ENCODE data around the gene OR3A1.
"Not testable (repeated sequence)": the region's sequence is repeated elsewhere in the genome, so short reads cannot be mapped to it uniquely, and the experiment has no call there.

OR3A1 gene

GRCh38 chr17:3260600-3260999, 37.6 kb downstream of the OR3A1 start:
- Histone ChIP-seq H3K4me1 (ENCODE audit: insufficient read depth, low read length, severe bottlenecking) (no peaks in the 10 kb centered on the region), H3F3A (ENCODE audit: insufficient read depth, low read length) (no peaks in the 10 kb centered on the region), H2AFZ (ENCODE audit: low read length) (no peak overlapping the region), H3K27me3 (ENCODE audit: insufficient read depth, low read length) (no peaks in the 10 kb centered on the region), H4K20me1 (ENCODE audit: insufficient read depth, low read length) (no peaks in the 10 kb centered on the region), H3K79me2 (ENCODE audit: insufficient read depth, low read length) (no peaks in the 10 kb centered on the region), H3K9ac (ENCODE audit: low read length) (no peak overlapping the region), H3K36me3 (ENCODE audit: insufficient read depth, low read length) (no peaks in the 10 kb centered on the region), H3K4me2 (ENCODE audit: low read length) (no peak overlapping the region), H3K9me3 (ENCODE audit: low read length) (no peaks in the 10 kb centered on the region), H3K27ac (ENCODE audit: low read depth, low read length, poor library complexity, severe bottlenecking) (no peak overlapping the region), H3K4me3 (ENCODE audit: low read depth, low read length, poor library complexity, severe bottlenecking) (no peak overlapping the region), H3K9me2 (ENCODE audit: low read depth, low read length) (no peaks in the 10 kb centered on the region)
- TF ChIP-seq EZH2 (IDR thresholded peaks at IDR 0.05; ENCODE audit: borderline replicate concordance, low read length) = no peak
- no peak for TF ChIP-seq CTCF (IDR thresholded peaks at IDR 0.05; ENCODE audit: low read length)

DNA sequence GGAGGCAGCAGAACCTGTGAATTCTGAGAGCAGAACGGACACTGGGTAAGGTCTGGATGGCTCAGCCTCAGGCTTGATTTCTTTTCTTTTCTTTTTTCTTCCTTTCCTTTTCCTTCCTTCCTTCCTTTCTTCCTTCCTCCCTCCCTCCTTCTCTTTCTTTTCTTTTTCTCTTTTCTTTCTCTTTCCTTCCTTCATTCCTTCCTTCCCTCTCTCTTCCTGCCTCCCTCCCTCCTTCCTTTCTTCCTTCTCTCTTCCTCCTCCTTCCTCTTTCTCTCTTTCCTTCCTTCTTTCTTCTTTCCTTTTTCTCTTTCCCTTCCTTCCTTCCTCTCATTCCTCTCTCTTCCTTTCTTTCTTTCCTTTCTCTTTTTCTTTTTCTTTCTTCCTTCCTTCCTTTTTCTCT, 38.0 kb downstream of the OR3A1 start:
- Histone ChIP-seq H3K4me2 (ENCODE audit: low read length) (no peak overlapping the region), H3K4me1 (ENCODE audit: insufficient read depth, low read length, severe bottlenecking) (no peaks in the 10 kb centered on the region), H3K36me3 (ENCODE audit: insufficient read depth, low read length) (no peaks in the 10 kb centered on the region), H2AFZ (ENCODE audit: low read length) (no peak overlapping the region), H3K79me2 (ENCODE audit: insufficient read depth, low read length) (no peaks in the 10 kb centered on the region), H3K9ac (ENCODE audit: low read length) (no peak overlapping the region), H3K9me2 (ENCODE audit: low read depth, low read length) (no peaks in the 10 kb centered on the region), H3K4me3 (ENCODE audit: low read depth, low read length, poor library complexity, severe bottlenecking) (no peak overlapping the region), H3F3A (ENCODE audit: insufficient read depth, low read length) (no peaks in the 10 kb centered on the region), H3K27ac (ENCODE audit: low read depth, low read length, poor library complexity, severe bottlenecking) (no peak overlapping the region), H4K20me1 (ENCODE audit: insufficient read depth, low read length) (no peaks in the 10 kb centered on the region), H3K27me3 (ENCODE audit: insufficient read depth, low read length) (no peaks in the 10 kb centered on the region), H3K9me3 (ENCODE audit: low read length) (no peaks in the 10 kb centered on the region)
- TF ChIP-seq CTCF (IDR thresholded peaks at IDR 0.05; ENCODE audit: low read length) = no peak
- no peak for TF ChIP-seq EZH2 (IDR thresholded peaks at IDR 0.05; ENCODE audit: borderline replicate concordance, low read length)

DNA sequence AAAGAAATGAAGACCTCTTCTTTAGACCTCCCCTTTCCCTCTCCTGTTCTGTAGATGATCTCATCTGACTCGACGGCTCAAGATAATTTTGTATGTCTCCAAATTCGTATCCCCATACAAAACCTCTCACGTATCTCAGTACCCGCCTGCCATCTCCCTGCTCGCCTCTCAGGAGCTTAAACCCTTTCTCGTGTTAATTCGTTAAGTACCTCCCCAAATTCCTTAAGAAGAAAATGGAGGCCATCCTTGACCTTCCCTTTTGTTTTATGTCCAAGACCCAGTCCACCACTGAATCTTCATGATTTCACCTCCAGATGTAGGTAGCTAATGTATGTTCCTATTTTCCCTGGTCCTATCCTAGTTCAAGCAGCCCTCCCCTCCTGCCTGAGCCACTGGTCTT, 41.6 kb downstream of the OR3A1 start:
- Histone ChIP-seq H3K4me1 (ENCODE audit: insufficient read depth, low read length, severe bottlenecking) (no peaks in the 10 kb centered on the region), H3K27me3 (ENCODE audit: insufficient read depth, low read length) (no peaks in the 10 kb centered on the region), H3K4me3 (ENCODE audit: low read depth, low read length, poor library complexity, severe bottlenecking) (no peak overlapping the region), H3K27ac (ENCODE audit: low read depth, low read length, poor library complexity, severe bottlenecking) (no peak overlapping the region), H3K36me3 (ENCODE audit: insufficient read depth, low read length) (no peaks in the 10 kb centered on the region), H3K9me3 (ENCODE audit: low read length) (no peaks in the 10 kb centered on the region), H3K4me2 (ENCODE audit: low read length) (no peak overlapping the region), H4K20me1 (ENCODE audit: insufficient read depth, low read length) (no peaks in the 10 kb centered on the region), H3K79me2 (ENCODE audit: insufficient read depth, low read length) (no peaks in the 10 kb centered on the region), H3K9me2 (ENCODE audit: low read depth, low read length) (no peaks in the 10 kb centered on the region), H3F3A (ENCODE audit: insufficient read depth, low read length) (no peaks in the 10 kb centered on the region), H3K9ac (ENCODE audit: low read length) (no peak overlapping the region), H2AFZ (ENCODE audit: low read length) (no peak overlapping the region)
- TF ChIP-seq CTCF (IDR thresholded peaks at IDR 0.05; ENCODE audit: low read length) (no peak), EZH2 (IDR thresholded peaks at IDR 0.05; ENCODE audit: borderline replicate concordance, low read length) (no peak)

DNA sequence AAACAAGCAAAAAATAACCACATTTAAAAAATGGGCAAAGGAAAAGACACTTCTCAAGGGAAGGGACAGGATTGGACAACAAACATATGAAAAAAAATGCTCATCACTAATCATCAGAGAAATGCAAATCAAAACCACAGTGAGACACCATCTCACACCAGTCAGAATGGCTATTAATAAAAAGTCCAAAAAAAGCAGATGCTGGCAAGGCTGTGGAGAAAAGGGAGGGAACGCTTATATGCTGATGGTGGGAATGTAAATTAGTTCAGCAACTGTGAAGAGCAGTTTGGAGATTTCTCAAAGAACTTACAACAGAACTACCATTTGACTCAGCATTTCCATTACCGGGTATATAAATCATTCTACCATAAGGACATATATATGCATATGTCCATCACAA, 49.1 kb downstream of the OR3A1 start:
- not testable (repeated sequence) for H3K4me3 ChIP-seq (ENCODE audit: low read depth, low read length, poor library complexity, severe bottlenecking); H3K9ac ChIP-seq (ENCODE audit: low read length); H3K36me3 ChIP-seq (ENCODE audit: insufficient read depth, low read length); H2AFZ ChIP-seq (ENCODE audit: low read length); H4K20me1 ChIP-seq (ENCODE audit: insufficient read depth, low read length); H3K9me3 ChIP-seq (ENCODE audit: low read length); H3K9me2 ChIP-seq (ENCODE audit: low read depth, low read length); H3K27me3 ChIP-seq (ENCODE audit: insufficient read depth, low read length); H3K27ac ChIP-seq (ENCODE audit: low read depth, low read length, poor library complexity, severe bottlenecking); H3F3A ChIP-seq (ENCODE audit: insufficient read depth, low read length); H3K4me1 ChIP-seq (ENCODE audit: insufficient read depth, low read length, severe bottlenecking); H3K79me2 ChIP-seq (ENCODE audit: insufficient read depth, low read length); H3K4me2 ChIP-seq (ENCODE audit: low read length)

GRCh38 chr17:3244841-3245240, 53.3 kb downstream of the OR3A1 start:
- not testable (repeated sequence) for H3K9ac ChIP-seq (ENCODE audit: low read length); H2AFZ ChIP-seq (ENCODE audit: low read length); H3K79me2 ChIP-seq (ENCODE audit: insufficient read depth, low read length); H3K4me3 ChIP-seq (ENCODE audit: low read depth, low read length, poor library complexity, severe bottlenecking); H3K9me2 ChIP-seq (ENCODE audit: low read depth, low read length); H4K20me1 ChIP-seq (ENCODE audit: insufficient read depth, low read length); H3K27me3 ChIP-seq (ENCODE audit: insufficient read depth, low read length); H3K36me3 ChIP-seq (ENCODE audit: insufficient read depth, low read length); H3K9me3 ChIP-seq (ENCODE audit: low read length); H3K4me1 ChIP-seq (ENCODE audit: insufficient read depth, low read length, severe bottlenecking); H3K4me2 ChIP-seq (ENCODE audit: low read length); H3F3A ChIP-seq (ENCODE audit: insufficient read depth, low read length); H3K27ac ChIP-seq (ENCODE audit: low read depth, low read length, poor library complexity, severe bottlenecking)

DNA sequence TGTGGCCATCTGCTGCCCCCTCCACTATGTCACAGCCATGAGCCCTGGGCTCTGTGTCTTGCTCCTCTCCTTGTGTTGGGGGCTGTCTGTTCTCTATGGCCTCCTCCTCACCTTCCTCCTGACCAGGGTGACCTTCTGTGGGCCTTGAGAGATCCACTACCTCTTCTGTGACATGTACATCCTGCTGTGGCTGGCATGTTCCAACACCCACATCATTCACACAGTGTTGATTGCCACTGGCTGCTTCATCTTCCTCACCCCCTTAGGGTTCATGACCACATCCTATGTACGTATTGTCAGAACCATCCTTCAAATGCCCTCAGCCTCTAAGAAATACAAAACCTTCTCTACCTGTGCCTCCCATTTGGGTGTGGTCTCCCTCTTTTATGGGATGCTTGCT, 57.1 kb downstream of the OR3A1 start:
- not testable (repeated sequence) for H3K27ac ChIP-seq (ENCODE audit: low read depth, low read length, poor library complexity, severe bottlenecking)

More for the DNA sequence above, 57.1 kb downstream of the OR3A1 start:
- H3F3A ChIP-seq (ENCODE audit: insufficient read depth, low read length); H3K4me3 ChIP-seq (ENCODE audit: low read depth, low read length, poor library complexity, severe bottlenecking); H3K9me3 ChIP-seq (ENCODE audit: low read length); H3K36me3 ChIP-seq (ENCODE audit: insufficient read depth, low read length); H3K27me3 ChIP-seq (ENCODE audit: insufficient read depth, low read length); H3K9ac ChIP-seq (ENCODE audit: low read length); H2AFZ ChIP-seq (ENCODE audit: low read length); H3K4me1 ChIP-seq (ENCODE audit: insufficient read depth, low read length, severe bottlenecking); H3K4me2 ChIP-seq (ENCODE audit: low read length); H4K20me1 ChIP-seq (ENCODE audit: insufficient read depth, low read length); H3K9me2 ChIP-seq (ENCODE audit: low read depth, low read length); H3K79me2 ChIP-seq (ENCODE audit: insufficient read depth, low read length): not testable (repeated sequence)
